Liver (tissue), 9 donors: ENCODE measurements around the gene RAB43. TPM values are rescaled to one million over a fixed set of nuclear protein-coding genes. Genes with fewer than 3 reads are reported as not detected.

Source experiments
- DNase-seq: peaks from one replicate; pipeline ENCODE4 v3.0.0-alpha.2; 2017; ENCODE audit warnings: low spot score
- H3K27ac ChIP-seq, 2 donors: one replicate each; pipeline ENCODE4 v1.7.0; 2013; ENCODE audit warnings: inconsistent platforms in 2 of 2, low read length in 2 of 2, control low read depth in 1 of 2, low read depth in 1 of 2, mild to moderate bottlenecking in 1 of 2
- H3K27me3 ChIP-seq, 4 donors: one replicate each; pipeline versions ENCODE4 v1.6.1 to v1.7.0; 2013; ENCODE audit warnings: low read length in 3 of 4, inconsistent platforms in 1 of 4, mild to moderate bottlenecking in 1 of 4, moderate library complexity in 1 of 4; ENCODE audit not compliant: control insufficient read depth in 4 of 4, insufficient read depth in 4 of 4
- H3K36me3 ChIP-seq, 4 donors: one replicate each; pipeline versions ENCODE4 v1.6.1 to v1.7.0; 2013; ENCODE audit warnings: low read length in 3 of 4, mild to moderate bottlenecking in 3 of 4, low read depth in 1 of 4, moderate library complexity in 1 of 4; ENCODE audit not compliant: control insufficient read depth in 4 of 4, insufficient read depth in 3 of 4
- H3K4me1 ChIP-seq, 4 donors: one replicate each; pipeline versions ENCODE4 v1.6.1 to v1.7.0; 2013; ENCODE audit warnings: low read length in 3 of 4, mild to moderate bottlenecking in 3 of 4, moderate library complexity in 1 of 4; ENCODE audit not compliant: control insufficient read depth in 4 of 4, insufficient read depth in 4 of 4
- H3K4me3 ChIP-seq, 3 donors: one replicate each; pipeline versions ENCODE4 v1.6.1 to v1.7.0; 2013; ENCODE audit warnings: low read length in 3 of 3, control low read depth in 1 of 3, low read depth in 1 of 3, mild to moderate bottlenecking in 1 of 3
- H3K9ac ChIP-seq, 2 donors: one replicate each; pipeline ENCODE4 v1.7.0; 2013; ENCODE audit warnings: low read length in 2 of 2, mild to moderate bottlenecking in 2 of 2, moderate library complexity in 2 of 2, control low read depth in 1 of 2, low read depth in 1 of 2
- H3K9me3 ChIP-seq, 4 donors: one replicate each; pipeline versions ENCODE4 v1.6.1 to v1.7.0; 2013; ENCODE audit warnings: low read length in 3 of 4; ENCODE audit not compliant: control insufficient read depth in 4 of 4
- EGR1 ChIP-seq, 2 donors: IDR thresholded peaks; 2 replicates each; pipeline ENCODE4 v1.6.1; 2016 to 2018; ENCODE audit warnings: antibody characterized with exemption in 2 of 2, low read depth in 2 of 2
- FOXA1 ChIP-seq: IDR thresholded peaks from 2 replicates; pipeline ENCODE4 v1.6.1; 2016; ENCODE audit warnings: antibody characterized with exemption
- FOXA2 ChIP-seq: IDR thresholded peaks from 2 replicates; pipeline ENCODE4 v1.6.1; 2016; ENCODE audit warnings: antibody characterized with exemption
- GABPA ChIP-seq, 2 donors: IDR thresholded peaks in 1 of 2; conservative IDR thresholded peaks in 1 of 2; 2 replicates each; pipeline ENCODE4 v1.6.1; 2016; ENCODE audit warnings: antibody characterized with exemption in 2 of 2, mild to moderate bottlenecking in 1 of 2, moderate library complexity in 1 of 2
- HNF4A ChIP-seq, 2 donors: conservative IDR thresholded peaks; 2 replicates each; pipeline ENCODE4 v1.6.1; 2016; ENCODE audit warnings: antibody characterized with exemption in 2 of 2, mild to moderate bottlenecking in 2 of 2
- HNF4G ChIP-seq: IDR thresholded peaks from 2 replicates; pipeline ENCODE4 v1.6.1; 2016; ENCODE audit warnings: antibody characterized with exemption
- JUND ChIP-seq, 2 donors: IDR thresholded peaks; 2 replicates each; pipeline ENCODE4 v1.6.1; 2016; ENCODE audit warnings: antibody characterized with exemption in 2 of 2
- NR2F2 ChIP-seq: IDR thresholded peaks from 2 replicates; pipeline ENCODE4 v1.6.1; 2016; ENCODE audit warnings: antibody characterized with exemption
- RAD21 ChIP-seq, 2 donors: IDR thresholded peaks; 2 replicates each; pipeline ENCODE4 v1.6.1; 2016; ENCODE audit warnings: antibody characterized with exemption in 2 of 2, mild to moderate bottlenecking in 2 of 2
- RXRA ChIP-seq, 2 donors: IDR thresholded peaks; 2 replicates each; pipeline ENCODE4 v1.6.1; 2017 to 2018; ENCODE audit warnings: antibody characterized with exemption in 2 of 2, mild to moderate bottlenecking in 1 of 2
- SP1 ChIP-seq: IDR thresholded peaks from 2 replicates; pipeline ENCODE4 v1.6.1; 2018; ENCODE audit warnings: antibody characterized with exemption, mild to moderate bottlenecking
- TAF1 ChIP-seq: conservative IDR thresholded peaks from 2 replicates; pipeline ENCODE4 v1.6.1; 2016; ENCODE audit warnings: antibody characterized with exemption, mild to moderate bottlenecking
- YY1 ChIP-seq: IDR thresholded peaks from 2 replicates; pipeline ENCODE4 v1.6.1; 2016; ENCODE audit warnings: antibody characterized with exemption, mild to moderate bottlenecking
- WGBS: extraction: QIAGEN DNeasy Blood & Tissue Kit; methylation state at CpG from one replicate; pipeline ENCODE4 v1.1.7; 2013; 5-methylcytosine and 5-hydroxymethylcytosine counted together
- polyA plus RNA-seq, 2 donors: library from polyadenylated mRNA; stranded (reverse) in 1 of 2; unstranded in 1 of 2; fragments of 200-250 nt in 1 of 2; fragments of >200 nt in 1 of 2; fragmentation: Nextera tagmentation in 1 of 2; extraction: Ambion mirVana in 1 of 2; gene quantifications; one replicate each; pipeline versions ENCODE4 v1.2.1 to v1.2.3, GENCODE V29; 2013 to 2015
- total RNA-seq, 2 donors: library from RNA; depleted of rRNA; stranded (reverse); fragments of >200 nt; gene quantifications; one replicate each; pipeline ENCODE4 v1.2.3, GENCODE V29; 2014
- TF ChIP-seq, protein P1 (sequence below): IDR thresholded peaks from 2 replicates; pipeline ENCODE4 v1.6.1; 2016; ENCODE audit warnings: antibody characterized with exemption, mild to moderate bottlenecking
- TF ChIP-seq, protein P2 (sequence below): IDR thresholded peaks from 2 replicates; pipeline ENCODE4 v1.6.1; 2016; ENCODE audit warnings: antibody characterized with exemption
- TF ChIP-seq, protein P3 (sequence below): IDR thresholded peaks from 2 replicates; pipeline ENCODE4 v1.6.1; 2016; ENCODE audit warnings: antibody characterized with exemption
- TF ChIP-seq, protein P4 (sequence below): fragments of 150-350 bp; IDR thresholded peaks from 2 replicates; pipeline ENCODE4 v1.5.1; 2017; ENCODE audit warnings: improper control_type of control experiment, low read depth, low read length; ENCODE audit not compliant: missing input control
- TF ChIP-seq, protein P5 (sequence below): IDR thresholded peaks from 2 replicates; pipeline ENCODE4 v1.6.1; 2016; ENCODE audit warnings: antibody characterized with exemption
- donor health status: healthy.
- donor health status: healthy.
- donor health status: healthy.
- donor health status: healthy.
- donor health status: healthy.

Gene RAB43
- total and polyA plus RNA-seq, 4 donors = 13.4 to 58.1 (median 26.5) TPM

DNA sequence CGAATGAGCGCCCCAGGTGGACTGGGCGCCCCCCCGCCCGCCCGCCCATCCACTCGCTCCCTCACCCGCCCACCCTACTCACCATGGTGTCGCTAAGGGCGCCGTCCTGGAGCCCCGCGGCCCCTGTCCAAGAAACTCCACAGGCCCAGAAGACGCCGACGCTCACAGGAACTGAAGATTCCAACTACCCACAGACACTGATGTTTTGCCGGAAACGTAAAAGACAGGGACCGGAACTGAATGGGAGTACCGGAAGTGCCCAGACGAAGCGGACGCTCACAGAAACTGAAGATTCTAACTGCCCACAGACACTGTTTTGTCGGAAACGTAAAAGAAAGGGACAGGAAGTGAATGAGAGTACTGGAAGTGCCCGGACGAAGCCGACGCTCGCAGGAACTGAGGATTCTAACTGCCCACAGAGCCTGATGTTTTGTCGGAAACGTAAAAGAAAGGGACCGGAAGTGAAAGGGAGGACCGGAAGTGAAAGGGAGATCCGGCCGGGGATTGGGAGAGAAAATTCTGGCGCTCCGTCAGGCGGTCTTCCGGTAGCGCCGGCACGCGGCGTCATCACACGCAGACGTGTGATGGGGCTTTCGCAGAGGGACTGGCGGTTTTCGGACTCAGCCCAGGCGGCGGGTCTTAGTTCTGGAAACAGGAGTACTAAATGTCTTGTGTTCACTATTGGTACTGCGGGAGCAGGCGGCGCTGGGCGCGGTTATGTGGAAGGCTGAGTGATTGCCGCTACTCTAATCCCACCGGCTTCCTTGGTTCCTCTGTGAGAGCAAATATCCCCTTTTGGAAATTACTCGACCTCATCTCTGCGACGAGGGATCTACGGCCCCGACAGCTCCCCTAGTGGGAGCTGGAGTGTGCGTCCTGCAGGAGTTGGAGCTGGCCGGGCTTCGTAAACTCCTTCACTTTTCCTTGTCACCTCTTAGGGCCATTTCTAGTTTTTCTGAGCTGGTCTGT is 39.6 kb upstream of the RAB43 start, which contains the start of gene ISY1:
Gene ISY1 (minus strand): TSS at position 173 of the 969 bp plus-strand sequence. CDS start 88 bp downstream, at position 85.
- H3K27ac ChIP-seq = peak within 1 kb of the TSS; percentile 87
- H3K36me3 ChIP-seq = peaks cover 2 to 20% (median 15%) of the 10 kb centered on the region in 4 donors
- H3K9me3 ChIP-seq = no peaks in the 10 kb centered on the region
- WGBS = under 1% methylated on average over 67 of the region's 67 CpGs
- no peaks in the 10 kb centered on the region for H3K27me3 ChIP-seq
- TF ChIP-seq, protein P1, sequence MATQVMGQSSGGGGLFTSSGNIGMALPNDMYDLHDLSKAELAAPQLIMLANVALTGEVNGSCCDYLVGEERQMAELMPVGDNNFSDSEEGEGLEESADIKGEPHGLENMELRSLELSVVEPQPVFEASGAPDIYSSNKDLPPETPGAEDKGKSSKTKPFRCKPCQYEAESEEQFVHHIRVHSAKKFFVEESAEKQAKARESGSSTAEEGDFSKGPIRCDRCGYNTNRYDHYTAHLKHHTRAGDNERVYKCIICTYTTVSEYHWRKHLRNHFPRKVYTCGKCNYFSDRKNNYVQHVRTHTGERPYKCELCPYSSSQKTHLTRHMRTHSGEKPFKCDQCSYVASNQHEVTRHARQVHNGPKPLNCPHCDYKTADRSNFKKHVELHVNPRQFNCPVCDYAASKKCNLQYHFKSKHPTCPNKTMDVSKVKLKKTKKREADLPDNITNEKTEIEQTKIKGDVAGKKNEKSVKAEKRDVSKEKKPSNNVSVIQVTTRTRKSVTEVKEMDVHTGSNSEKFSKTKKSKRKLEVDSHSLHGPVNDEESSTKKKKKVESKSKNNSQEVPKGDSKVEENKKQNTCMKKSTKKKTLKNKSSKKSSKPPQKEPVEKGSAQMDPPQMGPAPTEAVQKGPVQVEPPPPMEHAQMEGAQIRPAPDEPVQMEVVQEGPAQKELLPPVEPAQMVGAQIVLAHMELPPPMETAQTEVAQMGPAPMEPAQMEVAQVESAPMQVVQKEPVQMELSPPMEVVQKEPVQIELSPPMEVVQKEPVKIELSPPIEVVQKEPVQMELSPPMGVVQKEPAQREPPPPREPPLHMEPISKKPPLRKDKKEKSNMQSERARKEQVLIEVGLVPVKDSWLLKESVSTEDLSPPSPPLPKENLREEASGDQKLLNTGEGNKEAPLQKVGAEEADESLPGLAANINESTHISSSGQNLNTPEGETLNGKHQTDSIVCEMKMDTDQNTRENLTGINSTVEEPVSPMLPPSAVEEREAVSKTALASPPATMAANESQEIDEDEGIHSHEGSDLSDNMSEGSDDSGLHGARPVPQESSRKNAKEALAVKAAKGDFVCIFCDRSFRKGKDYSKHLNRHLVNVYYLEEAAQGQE = peak; percentile 22
- TF ChIP-seq GABPA (IDR thresholded peaks at IDR 0.05 in 1 of 2, conservative IDR thresholded peaks at IDR 0.05 in 1 of 2) (peak; percentile 99), FOXA2 (no peak), RXRA (IDR thresholded peaks at IDR 0.05) (peak; percentile 45 to 57), RAD21 (IDR thresholded peaks at IDR 0.05) (peak; percentile 62 to 70), EGR1 (IDR thresholded peaks at IDR 0.05; ENCODE audit: low read depth in 2 of 2) (peak; percentile 98 to 99), HNF4G (no peak), JUND (IDR thresholded peaks at IDR 0.05) (peak in 1 of 2 donors; percentile 73), FOXA1 (no peak), NR2F2 (peak; percentile 86), SP1 (peak; percentile 70), HNF4A (conservative IDR thresholded peaks at IDR 0.05) (peak; percentile 26 to 37), YY1 (peak; percentile 78), TAF1 (peak; percentile 71)
- TF ChIP-seq, protein P2, sequence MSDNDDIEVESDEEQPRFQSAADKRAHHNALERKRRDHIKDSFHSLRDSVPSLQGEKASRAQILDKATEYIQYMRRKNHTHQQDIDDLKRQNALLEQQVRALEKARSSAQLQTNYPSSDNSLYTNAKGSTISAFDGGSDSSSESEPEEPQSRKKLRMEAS = peak; percentile 100
- TF ChIP-seq, protein P3, sequence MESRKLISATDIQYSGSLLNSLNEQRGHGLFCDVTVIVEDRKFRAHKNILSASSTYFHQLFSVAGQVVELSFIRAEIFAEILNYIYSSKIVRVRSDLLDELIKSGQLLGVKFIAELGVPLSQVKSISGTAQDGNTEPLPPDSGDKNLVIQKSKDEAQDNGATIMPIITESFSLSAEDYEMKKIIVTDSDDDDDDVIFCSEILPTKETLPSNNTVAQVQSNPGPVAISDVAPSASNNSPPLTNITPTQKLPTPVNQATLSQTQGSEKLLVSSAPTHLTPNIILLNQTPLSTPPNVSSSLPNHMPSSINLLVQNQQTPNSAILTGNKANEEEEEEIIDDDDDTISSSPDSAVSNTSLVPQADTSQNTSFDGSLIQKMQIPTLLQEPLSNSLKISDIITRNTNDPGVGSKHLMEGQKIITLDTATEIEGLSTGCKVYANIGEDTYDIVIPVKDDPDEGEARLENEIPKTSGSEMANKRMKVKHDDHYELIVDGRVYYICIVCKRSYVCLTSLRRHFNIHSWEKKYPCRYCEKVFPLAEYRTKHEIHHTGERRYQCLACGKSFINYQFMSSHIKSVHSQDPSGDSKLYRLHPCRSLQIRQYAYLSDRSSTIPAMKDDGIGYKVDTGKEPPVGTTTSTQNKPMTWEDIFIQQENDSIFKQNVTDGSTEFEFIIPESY = peak; percentile 70
- TF ChIP-seq, protein P4, sequence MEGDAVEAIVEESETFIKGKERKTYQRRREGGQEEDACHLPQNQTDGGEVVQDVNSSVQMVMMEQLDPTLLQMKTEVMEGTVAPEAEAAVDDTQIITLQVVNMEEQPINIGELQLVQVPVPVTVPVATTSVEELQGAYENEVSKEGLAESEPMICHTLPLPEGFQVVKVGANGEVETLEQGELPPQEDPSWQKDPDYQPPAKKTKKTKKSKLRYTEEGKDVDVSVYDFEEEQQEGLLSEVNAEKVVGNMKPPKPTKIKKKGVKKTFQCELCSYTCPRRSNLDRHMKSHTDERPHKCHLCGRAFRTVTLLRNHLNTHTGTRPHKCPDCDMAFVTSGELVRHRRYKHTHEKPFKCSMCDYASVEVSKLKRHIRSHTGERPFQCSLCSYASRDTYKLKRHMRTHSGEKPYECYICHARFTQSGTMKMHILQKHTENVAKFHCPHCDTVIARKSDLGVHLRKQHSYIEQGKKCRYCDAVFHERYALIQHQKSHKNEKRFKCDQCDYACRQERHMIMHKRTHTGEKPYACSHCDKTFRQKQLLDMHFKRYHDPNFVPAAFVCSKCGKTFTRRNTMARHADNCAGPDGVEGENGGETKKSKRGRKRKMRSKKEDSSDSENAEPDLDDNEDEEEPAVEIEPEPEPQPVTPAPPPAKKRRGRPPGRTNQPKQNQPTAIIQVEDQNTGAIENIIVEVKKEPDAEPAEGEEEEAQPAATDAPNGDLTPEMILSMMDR = peak; percentile 68
- TF ChIP-seq, protein P5, sequence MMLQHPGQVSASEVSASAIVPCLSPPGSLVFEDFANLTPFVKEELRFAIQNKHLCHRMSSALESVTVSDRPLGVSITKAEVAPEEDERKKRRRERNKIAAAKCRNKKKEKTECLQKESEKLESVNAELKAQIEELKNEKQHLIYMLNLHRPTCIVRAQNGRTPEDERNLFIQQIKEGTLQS = peak; percentile 43
- H3K4me3 ChIP-seq = peak within 1 kb of the TSS; percentile 72 to 90 (median 78)
- peaks cover 0 to 34% (median 22%) of the 10 kb centered on the region in 4 donors for H3K4me1 ChIP-seq
- DNase-seq = peak; percentile 85
- H3K9ac ChIP-seq = peak within 1 kb of the TSS; percentile 81 to 92
